T-helper 2 cell (primary cell): ENCODE results near the gene DOC2A.
A peak's percentile ranks its signal among the peaks of the same experiment; 100 is the strongest.

Experiments used
- DNase-seq, 5 experiments: peaks; one replicate each; pipeline versions ENCODE4 v3.0.0 to v3.0.0-alpha.2; 2012 to 2022

Gene DOC2A

DNA sequence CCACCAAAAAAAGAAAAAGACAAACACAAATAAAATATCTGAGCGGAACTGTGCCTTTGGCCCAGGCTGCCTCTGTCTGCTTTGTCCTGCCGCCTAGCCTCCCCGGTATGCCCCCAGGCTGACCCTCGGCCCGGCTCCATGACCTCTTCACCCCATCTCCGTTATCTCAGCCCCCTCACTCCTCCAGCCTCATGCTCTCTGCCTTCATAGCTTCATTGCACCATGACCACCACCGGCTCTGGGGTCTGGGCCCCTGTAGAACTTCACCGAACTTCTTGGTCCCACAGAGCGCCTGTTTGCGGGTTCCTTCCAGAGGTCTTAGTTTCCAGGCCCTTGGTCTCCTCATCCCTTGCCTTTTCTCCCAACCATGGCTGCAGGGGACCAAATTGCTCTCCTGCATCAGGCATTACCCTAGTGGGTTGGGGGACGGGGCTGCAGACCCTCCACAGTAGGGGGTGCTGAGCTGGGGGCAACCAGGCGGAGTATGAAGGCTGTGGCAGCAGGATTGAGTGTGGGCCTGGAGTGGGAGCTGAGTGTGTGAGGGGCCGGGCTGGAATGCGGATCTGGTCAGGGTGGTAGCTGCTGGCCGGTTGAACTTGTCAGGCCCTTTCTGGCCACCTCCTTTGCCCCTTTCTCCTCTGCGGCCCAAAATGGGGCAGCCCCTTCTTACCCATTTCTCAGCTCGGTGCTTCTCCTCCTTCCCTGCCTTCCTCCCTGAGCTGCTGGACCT is 22.3 kb downstream of the DOC2A start:
- DNase-seq, result no peak

DNA sequence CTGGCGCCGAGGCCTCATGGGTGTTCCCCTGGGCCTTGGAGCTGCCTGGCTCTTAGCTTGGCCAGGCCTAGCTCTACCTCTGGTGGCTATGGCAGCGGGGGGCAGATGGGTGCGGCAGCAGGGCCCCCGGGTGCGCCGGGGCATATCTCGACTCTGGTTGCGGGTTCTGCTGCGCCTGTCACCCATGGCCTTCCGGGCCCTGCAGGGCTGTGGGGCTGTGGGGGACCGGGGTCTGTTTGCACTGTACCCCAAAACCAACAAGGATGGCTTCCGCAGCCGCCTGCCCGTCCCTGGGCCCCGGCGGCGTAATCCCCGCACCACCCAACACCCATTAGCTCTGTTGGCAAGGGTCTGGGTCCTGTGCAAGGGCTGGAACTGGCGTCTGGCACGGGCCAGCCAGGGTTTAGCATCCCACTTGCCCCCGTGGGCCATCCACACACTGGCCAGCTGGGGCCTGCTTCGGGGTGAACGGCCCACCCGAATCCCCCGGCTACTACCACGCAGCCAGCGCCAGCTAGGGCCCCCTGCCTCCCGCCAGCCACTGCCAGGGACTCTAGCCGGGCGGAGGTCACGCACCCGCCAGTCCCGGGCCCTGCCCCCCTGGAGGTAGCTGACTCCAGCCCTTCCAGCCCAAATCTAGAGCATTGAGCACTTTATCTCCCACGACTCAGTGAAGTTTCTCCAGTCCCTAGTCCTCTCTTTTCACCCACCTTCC is 23.3 kb downstream of the DOC2A start:
- no peak for DNase-seq

DNA sequence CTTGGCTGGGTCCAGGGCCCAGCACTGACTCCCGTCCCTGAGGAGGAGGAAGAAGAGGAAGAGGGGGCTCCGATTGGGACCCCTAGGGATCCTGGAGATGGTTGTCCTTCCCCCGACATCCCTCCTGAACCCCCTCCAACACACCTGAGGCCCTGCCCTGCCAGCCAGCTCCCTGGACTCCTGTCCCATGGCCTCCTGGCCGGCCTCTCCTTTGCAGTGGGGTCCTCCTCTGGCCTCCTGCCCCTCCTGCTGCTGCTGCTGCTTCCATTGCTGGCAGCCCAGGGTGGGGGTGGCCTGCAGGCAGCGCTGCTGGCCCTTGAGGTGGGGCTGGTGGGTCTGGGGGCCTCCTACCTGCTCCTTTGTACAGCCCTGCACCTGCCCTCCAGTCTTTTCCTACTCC is 23.9 kb downstream of the DOC2A start:
- no peak for DNase-seq

DNA sequence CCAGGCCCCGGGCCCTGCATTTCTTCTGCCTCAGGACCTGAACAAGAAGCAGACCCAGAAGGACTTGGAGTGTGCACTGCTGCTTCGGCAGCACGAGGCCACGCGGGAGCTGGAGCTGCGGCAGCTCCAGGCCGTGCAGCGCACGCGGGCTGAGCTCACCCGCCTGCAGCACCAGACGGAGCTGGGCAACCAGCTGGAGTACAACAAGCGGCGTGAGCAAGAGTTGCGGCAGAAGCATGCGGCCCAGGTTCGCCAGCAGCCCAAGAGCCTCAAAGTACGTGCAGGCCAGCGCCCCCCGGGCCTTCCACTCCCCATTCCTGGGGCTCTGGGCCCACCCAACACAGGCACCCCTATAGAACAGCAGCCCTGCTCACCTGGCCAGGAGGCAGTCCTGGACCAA is 24.6 kb downstream of the DOC2A start:
- no peak for DNase-seq

DNA sequence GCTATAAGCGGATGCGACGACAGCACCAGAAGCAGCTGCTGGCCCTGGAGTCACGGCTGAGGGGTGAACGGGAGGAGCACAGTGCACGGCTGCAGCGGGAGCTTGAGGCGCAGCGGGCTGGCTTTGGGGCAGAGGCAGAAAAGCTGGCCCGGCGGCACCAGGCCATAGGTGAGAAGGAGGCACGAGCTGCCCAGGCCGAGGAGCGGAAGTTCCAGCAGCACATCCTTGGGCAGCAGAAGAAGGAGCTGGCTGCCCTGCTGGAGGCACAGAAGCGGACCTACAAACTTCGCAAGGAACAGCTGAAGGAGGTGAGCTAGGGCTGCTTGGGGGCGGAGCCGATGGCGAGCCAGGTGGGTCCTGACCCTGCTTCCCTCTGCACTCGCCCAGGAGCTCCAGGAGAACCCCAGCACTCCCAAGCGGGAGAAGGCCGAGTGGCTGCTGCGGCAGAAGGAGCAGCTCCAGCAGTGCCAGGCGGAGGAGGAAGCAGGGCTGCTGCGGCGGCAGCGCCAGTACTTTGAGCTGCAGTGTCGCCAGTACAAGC is 25.5 kb downstream of the DOC2A start:
- no peak for DNase-seq

DNA sequence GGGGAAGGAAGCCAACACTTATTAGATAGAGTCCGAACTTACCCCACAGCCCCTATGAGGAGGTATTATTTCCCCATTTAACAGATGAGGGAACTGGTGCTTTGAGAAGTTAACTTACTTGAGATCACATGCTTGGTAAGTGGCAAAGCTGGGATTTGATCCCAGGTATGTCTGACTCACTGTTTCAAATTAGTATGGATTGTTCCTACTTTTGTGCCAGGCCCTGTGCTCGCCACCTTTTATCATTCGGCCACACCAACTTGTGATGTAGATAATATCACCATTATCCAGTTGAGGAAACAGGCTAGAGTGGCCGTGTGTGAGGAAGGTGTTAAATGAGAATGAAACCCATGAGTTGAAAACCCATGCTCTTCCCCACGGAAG is 26.1 kb downstream of the DOC2A start:
- DNase-seq, result no peak

DNA sequence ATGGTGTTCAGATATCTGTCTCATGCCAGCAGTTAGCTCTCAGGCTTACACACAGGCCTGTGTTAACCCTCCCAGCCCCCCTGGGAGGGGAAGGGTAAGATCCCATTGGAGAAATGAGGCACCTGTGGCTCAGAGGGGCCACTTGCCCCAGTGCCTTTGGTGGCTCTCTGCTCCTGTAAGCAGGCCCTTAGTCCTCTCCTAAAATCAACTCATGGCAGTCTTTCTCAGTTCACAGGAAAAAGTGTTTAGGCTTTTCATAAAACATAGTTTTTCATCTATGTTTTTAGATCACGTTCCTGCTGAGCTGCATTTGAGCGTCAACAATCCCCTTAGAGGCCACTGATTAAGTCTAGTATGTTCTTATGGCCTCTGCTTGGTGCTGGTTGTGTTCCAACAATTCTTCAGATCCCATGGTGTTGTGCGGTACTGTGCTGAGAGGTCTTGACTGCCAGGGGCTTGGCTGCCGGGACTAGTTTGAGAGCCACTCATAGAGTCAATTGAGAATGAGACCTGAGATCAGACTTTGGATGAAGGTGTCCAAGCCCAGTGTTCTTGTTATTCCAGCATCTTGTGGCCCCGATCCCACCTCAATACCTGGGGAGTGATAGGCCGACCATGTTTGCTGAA is 26.6 kb downstream of the DOC2A start:
- DNase-seq, result no peak

DNA sequence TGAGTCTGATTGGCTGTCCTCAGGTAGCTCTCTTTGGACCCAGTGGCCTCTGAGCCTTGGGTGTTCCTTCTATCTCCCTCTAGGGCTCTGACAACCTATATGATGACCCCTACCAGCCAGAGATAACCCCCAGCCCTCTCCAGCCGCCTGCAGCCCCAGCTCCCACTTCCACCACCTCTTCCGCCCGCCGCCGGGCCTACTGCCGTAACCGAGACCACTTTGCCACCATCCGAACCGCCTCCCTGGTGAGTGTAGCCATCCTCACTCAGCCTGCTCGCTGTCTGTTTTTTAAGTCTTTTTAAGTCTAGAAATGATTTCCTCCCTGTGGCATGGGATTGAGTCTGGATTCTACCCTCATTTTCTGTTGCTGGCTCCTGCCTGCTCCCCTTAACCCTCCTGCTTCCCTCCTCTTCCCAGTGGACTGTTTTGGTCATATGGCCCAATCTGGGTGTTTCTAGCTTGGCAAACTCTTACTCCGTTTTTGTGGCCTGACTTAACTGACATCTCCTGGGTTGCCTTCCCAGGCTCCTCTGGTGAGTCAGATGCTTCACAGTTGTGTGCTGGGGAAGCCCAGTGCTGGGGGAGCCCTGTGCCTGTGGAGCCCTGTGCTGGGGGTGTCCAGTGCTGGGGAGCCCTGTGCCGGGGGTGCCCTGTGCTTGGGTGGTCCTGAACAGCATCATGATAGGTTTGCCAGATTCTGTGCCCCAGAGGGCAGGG is 27.2 kb downstream of the DOC2A start:
- no peak for DNase-seq

DNA sequence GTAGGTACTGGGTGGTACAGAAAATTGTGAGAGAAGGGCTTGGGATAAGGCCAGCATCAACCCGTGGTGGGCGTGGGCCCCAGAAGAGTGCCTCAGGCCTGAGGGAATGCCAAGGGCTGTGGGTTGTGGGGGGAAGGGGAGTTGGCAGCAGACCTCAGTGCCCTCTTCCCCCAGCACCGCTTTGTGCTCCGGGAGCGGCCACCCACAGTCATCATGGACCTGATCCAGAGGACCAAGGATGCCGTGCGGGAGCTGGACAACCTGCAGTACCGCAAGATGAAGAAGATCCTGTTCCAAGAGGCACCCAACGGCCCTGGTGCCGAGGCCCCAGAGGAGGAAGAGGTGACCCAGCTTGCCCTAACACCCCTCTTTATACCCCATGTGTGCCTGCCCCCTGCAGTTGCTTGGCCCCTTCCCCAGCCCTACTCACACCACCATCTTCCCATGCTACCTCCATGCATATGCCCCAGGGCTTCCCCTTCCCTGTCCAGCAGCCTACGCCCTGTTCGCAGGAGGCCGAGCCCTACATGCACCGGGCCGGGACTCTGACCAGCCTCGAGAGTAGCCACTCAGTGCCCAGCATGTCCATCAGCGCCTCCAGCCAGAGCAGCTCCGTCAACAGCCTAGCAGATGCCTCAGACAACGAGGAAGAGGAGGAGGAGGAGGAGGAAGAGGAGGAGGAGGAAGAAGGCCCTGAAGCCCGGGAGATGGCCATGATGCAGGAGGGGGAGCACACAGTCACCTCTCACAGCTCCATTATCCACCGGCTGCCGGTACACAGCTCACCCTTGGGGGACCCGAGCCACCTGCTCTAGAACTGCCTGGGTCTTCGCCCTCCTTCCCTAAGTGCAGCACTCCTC is 28.0 kb downstream of the DOC2A start:
- DNase-seq, result no peak

DNA sequence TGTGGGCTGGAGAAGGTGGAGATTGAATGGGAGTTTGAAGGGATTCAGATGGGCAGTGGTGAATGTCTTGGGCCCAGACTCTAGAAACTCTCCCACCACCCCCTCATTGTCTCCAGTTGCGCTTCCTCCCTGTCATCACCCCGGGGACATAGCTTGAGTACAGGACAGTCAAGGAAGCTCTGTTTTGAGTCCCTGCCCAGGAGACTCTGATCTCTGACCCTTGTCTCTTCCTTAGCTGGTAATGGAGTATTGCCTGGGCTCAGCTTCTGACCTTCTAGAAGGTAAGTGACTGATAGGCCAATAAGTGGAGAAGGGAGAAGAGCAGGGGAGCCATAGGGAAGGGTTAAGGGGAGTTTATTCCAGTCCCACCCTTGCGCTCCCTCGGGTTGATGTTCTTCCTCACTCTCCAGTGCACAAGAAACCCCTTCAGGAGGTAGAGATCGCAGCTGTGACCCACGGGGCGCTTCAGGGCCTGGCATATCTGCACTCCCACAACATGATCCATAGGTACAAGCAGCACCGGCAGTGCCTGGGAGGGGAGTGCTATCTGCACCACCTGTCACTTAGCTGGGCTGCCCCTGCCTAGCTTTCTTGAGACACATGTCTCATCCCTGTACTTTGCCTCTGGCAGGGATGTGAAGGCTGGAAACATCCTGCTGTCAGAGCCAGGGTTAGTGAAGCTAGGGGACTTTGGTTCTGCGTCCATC is 32.1 kb downstream of the DOC2A start:
- no peak for DNase-seq

DNA sequence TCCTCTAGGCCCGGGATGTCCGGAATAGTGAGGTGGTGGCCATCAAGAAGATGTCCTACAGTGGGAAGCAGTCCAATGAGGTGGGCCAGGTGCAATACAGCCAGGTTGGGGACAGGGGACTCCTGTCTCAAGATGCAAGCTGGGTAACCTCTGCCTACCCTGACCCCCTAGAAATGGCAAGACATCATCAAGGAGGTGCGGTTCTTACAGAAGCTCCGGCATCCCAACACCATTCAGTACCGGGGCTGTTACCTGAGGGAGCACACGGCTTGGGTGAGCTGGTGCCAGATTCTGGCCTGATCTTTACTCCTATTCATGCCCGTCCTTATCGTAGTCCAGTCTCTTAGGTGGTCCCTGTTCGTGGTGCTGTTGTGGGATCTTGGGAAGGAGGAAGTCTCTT is 32.7 kb downstream of the DOC2A start:
- no peak for DNase-seq

DNA sequence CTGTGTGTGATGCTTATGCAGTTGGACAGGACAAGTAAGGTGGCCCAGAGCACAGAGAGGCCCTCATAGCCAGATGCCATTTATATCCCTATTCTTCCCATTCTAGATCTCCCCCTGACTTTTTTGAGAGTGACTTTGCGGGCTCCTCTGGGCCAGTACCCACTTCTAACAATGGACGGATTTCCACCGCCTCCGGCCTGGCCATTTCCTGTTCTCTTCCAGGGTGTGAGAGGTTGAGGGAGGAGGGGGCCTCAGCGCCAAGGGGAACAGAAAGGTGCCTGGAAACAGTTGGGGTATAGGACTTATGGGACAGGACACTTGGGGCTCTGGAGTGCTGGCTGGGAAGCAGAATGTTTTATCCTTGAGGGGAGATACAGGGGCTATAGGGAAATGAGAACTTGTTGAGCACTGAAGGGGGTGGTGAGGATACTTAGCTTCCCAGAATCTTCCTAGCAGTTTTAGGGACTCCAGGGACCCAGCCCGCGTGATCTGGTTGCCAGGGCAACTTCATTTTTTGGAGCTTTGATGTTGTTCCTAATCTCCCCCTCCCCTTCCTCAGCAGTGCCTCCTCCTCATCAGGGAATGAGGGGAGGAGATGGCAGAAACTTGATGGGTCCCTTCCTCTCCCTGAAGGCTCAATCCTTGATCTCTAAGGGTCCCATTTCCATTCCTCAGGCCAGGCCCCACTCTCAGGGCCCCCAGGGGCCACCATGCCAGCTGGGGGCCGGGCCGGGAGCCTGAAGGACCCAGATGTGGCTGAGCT is 33.6 kb downstream of the DOC2A start:
- no peak for DNase-seq

DNA sequence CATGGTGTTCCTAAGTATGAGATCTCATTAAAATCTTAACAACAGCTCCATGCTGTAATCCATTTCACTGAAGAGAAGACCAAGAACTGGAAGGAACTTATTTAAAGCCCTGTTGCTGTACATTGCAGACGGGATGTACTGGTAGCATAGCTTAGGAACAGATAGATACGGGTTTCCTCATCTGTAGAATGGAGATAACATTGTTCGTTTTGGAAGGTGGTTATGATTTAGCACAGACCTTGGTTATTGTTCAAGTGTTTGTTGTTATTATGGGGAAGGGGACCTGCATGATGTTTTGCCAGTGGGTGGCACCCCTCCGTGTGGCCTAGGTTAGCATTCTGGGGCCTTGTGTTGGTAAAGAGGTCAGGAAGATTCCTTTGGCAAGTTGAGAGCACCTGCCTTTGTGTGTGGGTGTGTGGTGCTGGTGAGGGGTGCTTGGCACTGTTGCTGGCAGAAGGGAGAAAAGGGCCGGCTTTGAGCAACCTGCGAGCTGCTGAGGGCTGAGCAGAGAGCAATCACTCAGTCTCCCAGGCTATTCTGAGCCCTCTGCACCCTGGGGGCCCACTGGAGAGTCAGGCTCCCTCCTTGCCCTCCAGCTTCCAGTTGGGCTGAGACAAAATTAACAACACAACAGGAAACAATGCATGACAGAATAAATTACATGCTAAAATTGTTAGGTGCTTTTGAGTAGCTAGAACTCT is 34.9 kb downstream of the DOC2A start:
- no peak for DNase-seq

DNA sequence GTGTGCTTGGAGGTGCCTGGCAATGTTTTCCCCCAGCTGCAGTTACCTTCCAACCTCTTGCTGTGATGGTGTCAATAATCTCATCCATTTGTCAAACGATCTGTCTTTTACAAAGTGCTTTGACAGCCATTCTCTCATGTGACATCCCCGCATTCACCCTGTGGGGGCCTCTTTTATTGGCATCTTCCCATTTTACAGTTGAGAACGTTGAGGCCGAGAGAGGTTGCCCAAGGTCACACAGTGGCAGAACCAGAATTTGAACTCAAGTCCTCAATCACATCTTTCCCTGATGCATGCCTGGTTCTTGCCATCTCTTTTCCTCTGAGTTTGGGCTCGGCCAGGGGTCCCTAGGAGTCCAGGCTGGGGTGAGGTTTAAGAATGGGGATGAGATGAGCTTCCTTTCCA is 35.7 kb downstream of the DOC2A start:
- peak in 1 of 5 experiments; percentile 25 for DNase-seq

DNA sequence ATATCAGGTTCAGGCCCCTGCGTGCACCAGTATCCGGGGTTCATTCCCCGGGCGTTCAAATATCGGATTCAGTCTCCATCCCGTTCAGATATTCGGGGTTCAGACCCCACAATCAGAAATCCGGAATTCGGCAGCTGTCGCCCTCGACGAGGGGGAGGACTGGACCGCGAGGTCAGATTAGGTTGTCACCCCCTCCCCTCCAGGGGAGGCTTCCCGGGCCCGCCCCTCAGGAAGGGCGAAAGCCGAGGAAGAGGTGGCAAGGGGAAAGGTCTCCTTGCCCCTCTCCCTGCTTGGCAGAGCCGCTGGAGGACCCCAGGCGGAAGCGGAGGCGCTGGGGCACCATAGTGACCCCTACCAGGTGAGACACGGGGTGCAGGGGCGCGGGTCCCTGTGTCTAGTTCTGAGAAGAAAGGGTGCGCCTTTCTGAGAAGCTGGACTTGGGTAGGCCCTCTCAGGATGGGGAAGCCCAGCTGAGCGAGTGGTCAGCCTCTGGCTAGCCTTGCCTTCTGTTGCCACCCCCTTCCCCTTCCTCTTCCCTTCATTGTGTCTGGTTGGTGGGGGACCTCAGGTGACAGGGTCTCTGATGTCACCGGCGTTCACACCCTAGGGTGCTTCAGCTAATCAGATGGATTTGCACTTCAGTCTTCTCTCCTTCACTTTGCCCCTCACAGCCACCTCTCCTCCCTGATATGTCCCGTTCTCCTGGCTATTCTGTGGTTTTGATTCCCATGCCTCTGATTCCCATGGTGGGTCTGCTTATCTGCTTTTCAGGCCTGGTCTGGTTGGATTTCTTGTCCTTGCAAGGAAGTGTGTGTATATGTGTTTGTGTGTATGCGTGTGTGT is 36.3 kb downstream of the DOC2A start:
- peak in 1 of 5 experiments; percentile 49 for DNase-seq

DNA sequence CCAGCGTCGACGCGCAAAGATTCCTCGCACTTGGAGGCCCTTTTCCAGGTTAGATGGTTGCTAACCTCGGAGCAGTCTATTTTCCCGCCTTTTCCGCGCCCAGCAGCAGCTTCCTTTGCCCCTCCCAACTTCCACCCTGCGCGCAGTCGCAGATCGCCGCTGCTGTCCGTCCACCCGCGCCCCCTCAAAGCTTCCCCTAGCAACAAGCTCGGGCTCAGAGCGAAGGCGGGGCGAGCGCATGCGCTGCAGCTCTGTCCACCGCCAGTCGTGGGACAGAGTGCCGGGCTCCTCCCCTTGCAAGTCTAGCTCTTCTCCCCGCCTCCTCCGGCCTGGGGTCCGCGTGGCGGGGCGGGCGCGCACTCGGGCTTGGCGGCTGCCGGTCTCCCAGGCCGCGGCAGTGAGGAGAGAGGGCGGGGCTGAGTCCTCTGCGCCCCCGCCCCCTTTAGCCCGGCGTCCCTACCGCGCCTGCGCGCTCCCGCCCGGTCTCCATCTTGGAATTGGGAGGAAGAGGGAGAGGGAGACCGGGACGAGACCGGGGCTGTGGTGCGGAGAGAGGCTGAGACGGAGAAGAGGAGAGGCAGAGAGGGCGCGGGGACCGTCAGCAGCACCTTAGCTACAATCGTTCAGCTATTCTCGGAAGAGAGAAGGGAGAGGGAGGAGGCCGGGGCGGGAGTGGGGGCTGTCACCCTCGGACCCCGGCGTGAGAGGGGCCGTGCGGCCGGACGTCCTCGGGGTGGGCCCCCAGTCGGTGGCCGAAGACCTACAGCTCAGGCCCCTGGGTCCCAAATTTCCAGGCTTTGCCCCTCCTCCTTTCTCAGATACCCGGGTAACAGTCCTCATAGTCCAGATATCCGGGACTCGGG is 37.2 kb downstream of the DOC2A start, which contains the start of gene TAOK2:
TAOK2 (plus strand) TSS at position 485 of the 863 bp plus-strand sequence. CDS start 3,905 bp downstream, outside the sequence.
- peak; percentile 83 to 97 (median 93) for DNase-seq

DNA sequence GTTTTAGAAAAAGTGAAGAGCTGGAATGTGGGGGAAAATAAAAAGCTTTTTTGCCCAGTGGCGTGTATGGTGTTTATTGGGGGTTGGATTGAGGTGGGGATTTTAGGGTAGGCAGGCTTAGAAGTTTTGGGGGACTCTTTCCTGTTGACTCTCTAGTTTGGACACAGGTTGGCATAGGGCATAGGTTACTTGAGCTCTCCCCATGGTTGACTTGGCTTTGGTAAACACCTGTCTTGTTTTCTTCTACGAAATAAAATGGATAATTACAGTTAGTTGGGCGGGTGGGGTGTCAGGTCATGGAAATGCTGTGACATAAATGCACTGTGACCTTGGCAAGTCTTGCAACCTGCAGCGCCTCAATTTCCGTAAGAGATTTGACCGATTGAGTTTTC is 37.8 kb downstream of the DOC2A start:
- no peak for DNase-seq

DNA sequence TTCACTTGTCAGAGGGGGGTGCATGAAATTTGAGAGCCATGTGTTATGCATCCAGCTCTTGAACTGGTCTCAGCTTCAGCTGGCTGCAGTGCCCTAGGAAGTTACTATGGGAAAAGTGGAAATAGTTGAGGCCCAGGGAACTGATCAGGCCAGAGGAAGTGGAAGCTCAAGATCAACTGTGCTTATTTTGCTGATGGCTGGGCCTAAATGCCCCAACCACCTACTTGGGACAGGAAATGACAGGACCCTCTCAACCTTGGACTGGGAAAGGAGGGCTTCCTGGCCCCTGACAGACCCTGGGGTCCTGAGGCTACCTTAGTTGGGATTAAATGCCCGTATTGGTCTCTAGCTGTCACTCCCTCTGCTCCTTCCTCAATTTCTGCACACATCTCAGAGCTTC is 38.3 kb downstream of the DOC2A start:
- DNase-seq, result no peak
